ENCODE results near the gene NOL12.

Gene NOL12

DNA sequence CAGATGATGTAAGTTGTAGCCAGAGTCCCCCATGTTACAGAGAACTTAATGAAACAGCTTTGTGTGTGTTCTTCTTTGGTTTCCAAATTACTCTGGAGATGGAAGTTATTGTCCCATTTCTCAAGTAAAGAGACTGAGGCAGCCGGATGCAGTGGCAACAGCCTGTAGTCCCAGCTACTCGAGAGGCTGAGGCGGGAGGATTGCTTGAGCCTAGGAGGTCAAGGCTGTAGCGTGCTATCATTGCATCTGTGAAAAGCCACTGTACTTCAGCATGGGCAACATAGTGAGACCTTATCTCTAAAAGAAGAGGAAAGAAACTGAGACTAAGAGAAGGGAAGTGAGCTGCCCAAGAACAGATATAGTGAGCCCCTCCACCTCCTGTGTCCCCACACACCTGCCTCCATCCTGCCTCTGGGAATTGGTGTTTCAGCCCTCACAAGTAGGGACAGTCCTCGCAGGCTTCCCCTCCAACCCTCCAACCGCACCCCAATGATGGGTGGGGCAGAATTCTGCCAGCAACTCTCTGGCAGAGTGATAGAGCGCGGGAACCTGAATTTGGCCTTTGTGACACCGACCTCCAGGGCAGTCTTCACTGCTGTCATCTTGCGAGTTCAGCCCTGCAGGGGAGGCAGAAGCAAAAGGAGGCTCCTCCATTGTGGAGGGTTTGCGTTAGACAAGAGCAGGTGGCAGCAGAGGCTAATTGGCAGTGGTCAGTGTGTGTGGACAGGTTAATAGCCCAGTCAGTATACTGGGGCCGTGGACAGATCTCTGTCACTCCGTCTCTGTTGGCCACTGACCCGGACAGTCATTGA is 26.0 kb upstream of the NOL12 start:
- no peak for DNase-seq

GRCh38 chr22:37660709-37661045 is 25.5 kb upstream of the NOL12 start:
- DNase-seq: no peak

DNA sequence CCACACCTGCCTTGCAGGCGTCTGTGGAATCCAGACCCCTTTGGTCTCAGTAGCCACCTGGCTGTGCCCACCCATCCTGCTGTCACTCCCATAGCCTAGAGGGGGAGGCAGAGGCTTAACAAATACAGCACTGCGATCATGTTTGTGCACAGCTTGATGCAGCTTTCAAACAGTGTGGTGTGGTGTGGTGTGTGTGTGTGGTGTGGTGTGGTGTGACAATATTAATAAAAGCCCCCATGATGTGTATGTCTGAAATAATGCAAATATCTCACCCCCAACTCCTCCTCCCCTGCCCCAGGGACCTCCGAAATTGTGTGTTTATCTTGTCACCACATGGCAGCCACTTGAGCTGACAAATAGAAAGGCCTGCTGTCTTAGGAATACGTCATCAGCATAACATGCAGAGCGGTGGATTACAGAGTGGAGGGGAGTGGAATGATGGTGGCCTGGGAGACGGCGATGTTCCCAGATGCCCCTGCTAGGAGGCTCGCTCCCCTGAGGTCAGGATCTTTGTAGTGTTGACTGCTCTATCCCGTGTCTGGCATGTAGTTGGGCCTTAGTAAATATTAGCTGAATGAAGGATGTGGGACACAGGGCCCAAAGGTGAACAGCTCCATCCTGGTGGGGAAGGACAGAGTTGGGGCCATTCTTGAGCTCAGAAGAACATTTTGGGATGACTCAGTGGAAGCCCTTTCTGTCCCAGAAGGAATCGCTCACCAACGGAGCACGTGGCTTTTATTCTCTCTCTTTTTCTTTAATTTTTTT is 24.8 kb upstream of the NOL12 start:
- peak in 1 of 2 experiments; percentile 2 for DNase-seq

DNA sequence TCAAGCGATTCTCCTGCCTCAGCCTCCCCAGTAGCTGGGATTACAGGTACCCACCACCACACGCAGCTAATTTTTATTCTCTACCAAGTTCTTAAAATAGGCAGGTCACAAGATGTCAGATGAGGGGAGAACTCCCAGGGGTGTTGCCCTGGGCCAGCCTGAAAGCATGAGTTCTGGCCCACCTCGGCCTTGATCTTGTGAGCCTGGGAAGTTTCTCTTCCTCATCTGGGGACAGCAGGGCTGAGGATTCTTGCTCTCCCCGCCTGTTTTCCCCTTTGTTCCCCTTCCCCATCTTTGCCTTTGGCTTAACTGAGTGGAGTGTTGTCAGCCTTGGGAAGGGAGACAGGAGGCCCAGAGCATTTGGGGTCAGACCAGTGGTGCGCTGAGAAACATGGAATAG is 24.1 kb upstream of the NOL12 start:
- no peak for DNase-seq

DNA sequence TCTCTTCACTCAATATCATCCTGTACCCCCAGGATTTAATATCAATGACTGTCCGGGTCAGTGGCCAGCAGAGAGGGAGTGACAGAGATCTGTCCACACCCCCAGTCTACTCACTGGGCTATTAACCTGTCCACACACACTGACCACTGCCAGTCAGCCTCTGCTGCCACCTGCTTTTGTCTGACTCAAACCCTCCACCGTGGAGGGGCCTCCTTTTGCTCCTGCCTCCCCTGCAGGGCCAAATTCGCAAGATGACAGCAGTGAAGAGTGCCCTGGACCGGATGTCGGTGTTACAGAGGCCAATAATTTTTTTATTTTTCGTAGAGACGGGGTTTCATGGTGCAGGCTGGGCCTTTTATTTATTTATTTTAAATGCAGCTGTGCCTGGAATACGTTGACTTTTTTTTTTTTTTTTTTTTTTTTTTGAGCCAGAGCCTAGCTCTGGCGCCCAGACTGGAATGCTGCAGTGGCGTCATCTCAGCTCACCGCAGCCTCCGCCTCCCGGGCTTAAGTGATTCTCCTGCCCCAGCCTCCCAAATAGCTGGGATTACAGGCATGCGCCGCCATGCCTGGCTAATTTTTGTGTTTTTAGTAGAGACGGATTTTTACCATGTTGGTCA is 22.5 kb upstream of the NOL12 start:
- DNase-seq: no peak

DNA sequence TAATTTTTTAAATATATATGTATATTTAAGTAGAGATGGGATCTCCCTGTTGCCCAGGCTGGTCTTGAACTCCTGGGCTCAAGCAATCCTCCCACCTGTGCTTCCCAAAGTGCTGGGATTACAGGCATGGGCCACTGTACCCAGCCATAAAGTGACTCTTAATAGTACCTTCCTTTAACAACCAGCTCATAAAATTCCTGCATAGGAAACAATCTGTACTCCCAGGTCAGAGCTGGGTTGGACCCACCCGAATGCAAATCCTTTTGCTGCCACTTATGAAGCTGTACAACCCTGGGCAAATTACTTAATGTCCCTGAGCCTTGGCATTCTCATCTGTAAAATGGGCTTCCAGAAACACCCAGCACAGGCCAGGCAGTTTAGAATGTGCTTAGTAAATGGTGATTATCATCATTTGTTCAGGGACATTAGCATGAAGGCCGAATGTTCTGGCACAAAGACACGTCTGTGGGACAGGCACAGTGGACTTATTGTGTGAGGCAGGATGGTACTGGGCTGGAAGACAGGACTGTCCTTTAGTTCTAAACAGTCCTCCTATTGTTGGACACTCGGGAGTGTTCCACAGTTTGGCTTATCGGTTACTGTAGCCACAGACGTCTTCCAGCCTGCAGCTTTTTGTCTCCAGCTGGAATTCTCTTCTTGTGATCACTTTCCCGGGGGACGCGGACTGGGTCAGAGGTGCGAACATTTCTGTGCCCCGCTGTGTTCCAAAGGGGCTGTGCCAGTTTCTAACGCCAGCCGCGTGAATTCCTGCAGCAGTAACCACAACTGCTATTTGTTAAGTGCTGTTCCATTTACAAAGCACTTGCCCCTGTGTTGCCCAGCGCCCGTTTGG is 21.7 kb upstream of the NOL12 start:
- DNase-seq: no peak

GRCh38 chr22:37665487-37665886 is 20.7 kb upstream of the NOL12 start:
- DNase-seq: no peak

DNA sequence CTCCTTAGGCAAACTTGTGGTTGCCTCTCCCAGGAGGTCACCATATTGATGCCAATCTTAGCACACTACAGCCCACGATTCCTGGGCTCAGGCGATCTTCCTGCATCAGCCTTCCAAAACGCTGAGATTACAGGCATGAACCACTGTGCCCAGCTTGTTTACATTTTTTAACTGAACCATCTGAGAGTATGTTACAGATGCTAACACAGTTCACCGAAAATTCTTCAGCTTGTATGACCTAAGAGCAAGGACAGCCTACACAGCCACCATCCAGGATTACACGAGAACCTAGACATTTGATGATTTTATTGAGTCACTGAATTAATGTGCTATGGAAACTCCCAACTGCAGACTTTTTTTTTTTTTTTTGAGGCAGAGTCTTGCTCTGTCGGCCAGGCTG is 16.6 kb upstream of the NOL12 start:
- DNase-seq: no peak

- no peak for DNase-seq
Observed at GRCh38 chr22:37672206-37672919, 13.8 kb upstream of the NOL12 start.

DNA sequence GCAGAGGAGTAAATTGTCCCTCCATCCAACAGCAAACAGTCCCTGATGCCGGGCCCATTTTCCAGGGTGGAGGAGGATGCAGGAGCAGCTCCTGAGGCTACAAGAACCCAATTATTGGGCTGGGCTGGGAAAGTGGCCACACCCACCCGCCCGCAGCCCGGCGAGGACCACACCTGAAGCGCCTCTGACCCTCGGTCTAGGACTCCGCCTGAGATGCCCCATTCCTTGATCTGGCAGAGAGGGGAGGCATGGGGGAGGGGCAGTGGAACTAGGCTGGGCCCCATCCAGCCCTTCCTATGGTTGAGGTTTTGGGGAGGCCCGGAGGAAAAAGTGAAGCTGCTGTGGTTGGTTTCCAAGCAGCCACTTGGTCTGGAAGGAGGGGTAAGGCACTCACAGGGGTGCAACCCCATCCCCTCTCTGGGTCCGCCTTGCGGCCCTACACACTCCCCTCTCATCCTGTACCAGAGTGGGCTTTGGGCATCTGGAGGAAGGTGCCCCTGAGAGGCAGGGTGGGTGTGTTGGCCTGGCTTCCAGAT is 13.2 kb upstream of the NOL12 start:
- no peak for DNase-seq

GRCh38 chr22:37674248-37674647 is 11.9 kb upstream of the NOL12 start:
- DNase-seq: no peak

DNA sequence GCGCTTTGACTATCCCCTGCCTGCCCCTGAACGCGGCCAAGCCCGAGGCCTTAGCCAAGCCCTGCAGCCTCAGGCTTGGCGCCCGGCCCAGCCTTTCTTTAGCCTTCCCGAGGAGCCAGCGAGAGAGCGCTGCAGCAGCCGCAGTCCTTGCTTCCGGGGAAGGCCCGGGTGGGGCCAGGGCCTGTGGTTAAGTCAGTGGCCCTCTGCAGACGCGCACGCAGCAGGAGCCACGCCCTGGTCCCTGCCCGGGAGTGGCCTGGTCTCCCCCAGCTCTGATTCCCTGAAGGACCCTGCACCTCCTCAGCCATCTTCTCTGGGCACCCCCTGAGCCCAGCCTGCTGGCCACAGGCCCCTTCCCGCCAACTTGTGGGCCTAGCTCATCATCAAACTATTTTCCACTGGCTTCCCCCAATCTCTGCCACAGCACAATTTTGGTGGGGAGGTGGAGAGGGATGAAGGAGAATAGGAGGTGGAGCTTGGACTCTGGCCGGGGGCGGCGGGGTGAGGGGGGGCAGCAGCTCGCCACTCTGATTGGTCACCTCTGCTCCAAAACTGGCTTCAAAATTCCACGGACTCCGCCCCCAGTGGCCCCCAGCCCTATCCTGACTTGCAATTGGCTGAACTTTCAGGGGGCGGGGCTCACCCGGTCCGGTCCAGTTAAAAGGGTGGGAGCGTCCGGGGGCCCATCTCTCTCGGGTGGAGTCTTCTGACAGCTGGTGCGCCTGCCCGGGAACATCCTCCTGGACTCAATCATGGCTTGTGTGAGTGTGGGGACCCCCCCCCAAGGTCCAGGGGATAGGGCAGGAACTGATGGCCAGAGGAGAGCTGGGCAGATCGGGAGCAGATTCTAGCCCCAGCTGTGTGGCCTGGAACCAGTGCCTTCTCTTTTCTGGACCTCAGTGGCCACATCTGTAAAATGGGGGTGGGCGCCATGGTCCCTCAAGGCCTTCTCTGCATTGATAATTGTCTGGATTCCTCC is 10.9 kb upstream of the NOL12 start, which contains the start of gene LGALS1:
Gene LGALS1 (plus strand): TSS at position 686 of the 979 bp plus-strand sequence. CDS start 67 bp downstream, at position 753.
- DNase-seq: peak; percentile 86 to 94

DNA sequence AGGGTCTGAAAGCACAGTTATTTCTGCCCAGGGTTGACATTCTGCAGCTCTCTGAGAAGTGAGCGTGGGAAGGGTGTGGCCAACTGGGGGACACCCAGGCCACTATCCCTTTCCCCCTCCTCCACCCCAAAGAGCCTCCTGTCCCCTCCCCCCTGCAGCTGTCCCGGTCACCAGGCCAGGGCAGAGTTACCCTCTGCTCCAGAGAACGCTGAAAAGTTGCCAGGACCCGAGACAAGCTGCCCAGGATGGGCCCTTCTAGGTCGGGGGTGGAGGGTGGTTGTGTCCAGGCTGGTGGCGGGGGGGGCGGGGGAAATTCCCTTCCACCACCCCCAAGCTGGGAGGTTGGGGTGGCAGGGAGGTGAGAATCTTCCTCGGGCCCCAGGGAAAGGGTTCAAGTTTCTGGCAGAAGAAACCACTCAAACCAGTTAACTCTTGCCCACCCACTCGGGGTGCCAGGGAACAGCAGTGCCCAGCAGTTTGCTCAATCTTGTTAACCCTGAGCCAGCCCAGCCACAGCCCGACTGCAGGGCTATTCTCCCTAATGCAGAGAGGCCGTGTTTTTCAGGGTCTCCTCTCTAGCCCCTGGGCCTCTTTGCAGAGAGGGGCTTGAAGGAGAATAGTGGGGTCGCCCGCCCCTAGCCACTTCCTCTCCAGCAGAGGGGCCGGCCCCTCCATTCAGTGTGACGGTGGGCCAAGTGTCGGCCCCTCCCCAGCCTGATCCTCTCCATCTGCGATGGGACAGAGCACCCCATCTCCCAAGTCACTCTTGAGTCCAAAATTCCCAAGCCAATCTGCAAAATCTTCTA is 10.0 kb upstream of the NOL12 start:
- no peak for DNase-seq

- DNase-seq: peak; percentile 69 to 81
Observed at GRCh38 chr22:37676736-37677492, 9.2 kb upstream of the NOL12 start.

GRCh38 chr22:37677493-37677974 is 8.6 kb upstream of the NOL12 start:
- DNase-seq: no peak

DNA sequence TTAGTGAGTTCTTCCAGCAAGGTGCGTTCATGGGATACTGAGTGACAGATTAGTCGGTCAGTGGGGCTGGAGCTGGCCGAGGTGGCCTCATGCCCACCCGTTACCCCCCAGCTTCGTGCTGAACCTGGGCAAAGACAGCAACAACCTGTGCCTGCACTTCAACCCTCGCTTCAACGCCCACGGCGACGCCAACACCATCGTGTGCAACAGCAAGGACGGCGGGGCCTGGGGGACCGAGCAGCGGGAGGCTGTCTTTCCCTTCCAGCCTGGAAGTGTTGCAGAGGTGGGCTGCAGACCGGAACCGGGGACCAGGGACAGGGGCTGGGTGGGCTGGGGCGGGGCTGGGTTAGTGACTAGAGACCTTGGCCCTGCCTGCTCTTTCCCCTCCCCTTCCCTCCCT is 7.8 kb upstream of the NOL12 start:
- DNase-seq: no peak

DNA sequence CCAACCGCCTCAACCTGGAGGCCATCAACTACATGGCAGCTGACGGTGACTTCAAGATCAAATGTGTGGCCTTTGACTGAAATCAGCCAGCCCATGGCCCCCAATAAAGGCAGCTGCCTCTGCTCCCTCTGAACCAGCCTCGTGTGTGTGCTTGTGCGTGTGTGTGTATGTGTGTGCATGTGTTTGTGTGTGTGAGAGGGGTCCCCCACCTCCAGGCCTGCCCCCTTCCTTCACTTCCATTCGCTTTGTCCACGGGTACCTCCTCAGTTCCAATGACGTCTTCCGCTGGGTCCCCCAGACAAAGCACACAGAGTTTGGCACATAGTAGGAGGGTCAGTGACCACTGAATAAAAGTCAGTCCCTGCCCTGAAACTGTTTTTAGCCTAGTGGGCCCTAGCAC is 6.5 kb upstream of the NOL12 start:
- no peak for DNase-seq

GRCh38 chr22:37680191-37680851 is 5.8 kb upstream of the NOL12 start:
- DNase-seq: peak in 1 of 2 experiments; percentile 3

Measured in SW 1271 (cell line).